GM19099 (cell line): Measurements from ENCODE around the gene MSANTD2.

Source experiments
- POLR2A ChIP-seq: IDR thresholded peaks from 3 replicates; pipeline ENCODE4 v1.6.1; 2011; ENCODE audit warnings: low read depth; ENCODE audit not compliant: insufficient read length; ENCODE audit errors: extremely low read depth

The MSANTD2 gene

GRCh38 chr11:124800226-124800929, at the start of gene MSANTD2:
Gene MSANTD2 (minus strand): TSS chr11:124800406. CDS start chr11:124800380, 26 bp downstream.
- peak; percentile 97 for TF ChIP-seq POLR2A

- TF ChIP-seq POLR2A = no peak
Measured at GRCh38 chr11:124846070-124846673, 46.0 kb upstream of the MSANTD2 start.

DNA sequence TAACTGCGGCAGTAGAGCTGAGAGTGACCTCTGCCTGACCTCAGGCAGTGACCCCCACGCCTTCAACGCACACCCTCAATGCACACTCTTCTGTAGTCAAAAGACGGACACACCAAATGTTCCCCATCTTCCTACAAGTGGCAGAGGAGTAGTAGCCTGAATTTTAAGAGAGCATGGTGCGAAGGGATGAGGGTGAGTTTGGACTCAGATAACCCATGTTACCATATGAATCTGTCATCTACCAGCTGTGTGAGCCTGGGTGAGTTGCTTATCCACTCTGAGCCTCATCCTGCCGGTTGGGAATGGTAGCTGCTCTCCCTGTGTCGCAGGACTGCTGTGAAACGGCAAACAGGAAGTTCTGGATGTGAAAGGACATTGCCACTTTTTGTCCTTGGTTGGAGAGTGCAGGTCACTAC, 44.5 kb upstream of the MSANTD2 start:
- no peak for TF ChIP-seq POLR2A

- TF ChIP-seq POLR2A = no peak
Measured at GRCh38 chr11:124843616-124843910, 43.4 kb upstream of the MSANTD2 start.

DNA sequence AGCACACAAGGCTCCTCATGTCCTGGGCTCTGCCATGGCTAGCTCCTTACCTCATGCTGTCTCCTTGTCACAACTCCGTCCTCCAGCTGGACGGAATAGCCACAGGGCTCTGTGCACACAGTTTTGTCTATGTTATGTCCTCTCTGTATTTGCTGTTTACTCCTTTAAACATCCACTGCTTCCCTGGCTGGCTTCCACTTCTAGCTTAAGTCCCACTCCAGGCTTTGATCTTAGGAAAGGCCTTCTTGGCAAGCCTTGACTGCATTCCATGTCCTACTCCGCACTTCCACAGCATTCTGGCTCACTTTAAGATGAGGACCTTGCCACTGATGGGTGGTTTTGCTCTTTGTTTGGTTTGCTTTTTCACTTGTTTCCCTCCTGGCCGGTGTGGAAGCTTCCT, 42.1 kb upstream of the MSANTD2 start:
- no peak for TF ChIP-seq POLR2A

DNA sequence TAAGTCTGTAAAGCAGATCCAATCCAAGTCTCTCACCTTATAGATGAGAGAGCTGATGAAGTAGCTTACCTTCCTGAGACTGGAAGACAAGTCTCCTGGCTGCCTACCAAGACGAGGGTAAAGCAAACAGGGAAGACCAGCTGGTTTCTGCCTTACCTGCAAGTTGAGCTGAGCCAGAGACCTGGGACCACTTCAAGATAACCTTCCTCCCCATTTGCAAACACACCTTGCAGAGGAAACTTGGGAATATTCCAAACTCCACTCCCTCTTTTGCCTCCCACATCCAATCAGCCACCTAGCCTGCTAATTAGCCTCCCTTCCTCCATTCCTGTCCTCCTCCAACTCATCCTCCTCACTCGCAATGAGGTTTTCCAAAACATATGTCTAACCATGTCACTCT, 41.6 kb upstream of the MSANTD2 start:
- no peak for TF ChIP-seq POLR2A

- no peak for TF ChIP-seq POLR2A
Measured at GRCh38 chr11:124841201-124841600, 41.0 kb upstream of the MSANTD2 start.

DNA sequence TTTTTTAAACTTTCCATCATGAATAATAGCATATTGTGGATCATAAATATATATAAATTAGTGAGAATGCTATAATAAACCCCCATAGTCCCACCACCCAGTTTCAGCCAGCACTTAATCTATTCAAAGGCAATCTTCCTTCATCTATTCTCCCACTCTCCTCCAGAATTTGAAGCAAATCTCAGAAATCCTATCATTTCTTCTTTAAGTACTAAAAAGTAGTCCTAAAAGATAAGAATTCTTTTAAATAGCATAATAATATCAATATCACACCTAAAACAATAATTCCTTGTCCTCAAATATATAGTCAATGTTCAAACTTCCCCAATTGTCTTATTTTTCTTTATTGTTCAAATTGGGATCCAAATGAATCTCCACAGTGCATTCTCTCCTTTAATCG, 40.5 kb upstream of the MSANTD2 start:
- TF ChIP-seq POLR2A = no peak

DNA sequence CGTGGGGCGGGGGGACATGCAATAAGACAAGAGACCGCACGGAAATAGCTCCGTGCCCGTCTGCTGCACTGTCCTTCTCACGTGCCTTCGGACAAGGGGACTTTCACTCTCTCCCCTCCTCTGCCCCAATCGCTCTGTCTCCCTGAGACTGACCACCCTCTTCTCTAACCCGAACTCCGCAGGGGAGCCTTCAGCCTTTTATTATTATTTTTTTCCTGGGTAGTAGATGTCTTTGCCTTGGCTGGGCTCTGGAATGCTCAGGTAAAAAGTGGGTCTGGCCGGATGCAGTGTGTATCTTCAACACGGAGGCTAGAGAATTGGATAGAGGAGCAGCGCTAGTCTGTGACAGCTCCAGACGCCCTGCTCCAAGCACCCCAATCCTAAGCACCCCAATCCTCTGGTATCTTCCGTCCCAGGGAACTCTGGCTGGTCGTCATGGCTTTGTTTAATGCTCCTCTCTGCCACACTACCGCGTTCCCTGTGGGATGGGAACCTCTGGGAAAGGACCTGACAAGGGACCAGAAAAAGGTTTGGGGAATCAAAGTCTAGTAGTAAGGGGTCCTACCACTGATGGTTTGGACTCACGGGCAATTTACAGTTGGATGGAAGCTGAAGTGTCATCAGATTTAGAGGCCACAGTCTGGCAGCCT, 39.9 kb upstream of the MSANTD2 start:
- TF ChIP-seq POLR2A = no peak

DNA sequence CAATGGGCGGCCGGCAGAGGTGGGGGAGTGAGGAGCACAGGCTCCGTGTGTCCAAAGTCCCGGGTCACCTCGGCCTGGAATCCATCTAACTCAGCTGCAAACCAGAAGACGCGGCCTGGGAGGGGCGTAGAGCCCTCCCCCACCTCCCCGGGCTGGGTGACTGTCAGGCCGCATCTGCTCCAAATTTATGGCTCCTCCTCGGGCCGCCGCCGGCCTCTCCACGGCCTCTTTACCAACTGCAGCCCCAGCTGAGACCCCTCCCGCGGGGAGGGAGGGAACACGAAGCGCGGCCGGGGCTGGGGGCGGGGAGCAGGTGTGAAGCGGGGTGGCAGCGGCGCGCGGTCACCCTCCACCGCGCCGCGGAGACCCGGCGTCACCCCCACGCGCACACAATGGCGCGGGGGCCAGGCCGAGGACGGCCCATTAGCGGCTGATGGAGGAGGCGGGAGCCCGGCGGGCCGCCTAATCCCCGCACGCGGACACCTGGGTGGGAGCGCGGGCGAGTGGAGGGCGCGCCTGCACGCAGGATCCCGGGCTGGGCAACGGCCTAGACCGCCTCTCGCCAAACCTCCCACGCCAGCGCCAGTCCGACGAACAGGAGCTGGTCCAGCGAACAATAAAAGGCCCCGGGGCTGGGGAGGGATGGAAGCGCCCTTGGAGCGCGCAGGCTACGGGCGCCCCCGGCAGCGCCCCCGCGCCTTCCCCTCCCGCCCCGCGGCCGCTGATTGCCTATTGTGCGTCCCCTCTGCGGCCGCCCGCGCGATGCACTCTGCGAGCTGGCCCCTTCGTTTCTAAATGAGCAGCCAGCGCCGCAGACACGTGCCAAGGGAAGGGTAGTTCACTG, 39.1 kb upstream of the MSANTD2 start:
- TF ChIP-seq POLR2A = no peak

DNA sequence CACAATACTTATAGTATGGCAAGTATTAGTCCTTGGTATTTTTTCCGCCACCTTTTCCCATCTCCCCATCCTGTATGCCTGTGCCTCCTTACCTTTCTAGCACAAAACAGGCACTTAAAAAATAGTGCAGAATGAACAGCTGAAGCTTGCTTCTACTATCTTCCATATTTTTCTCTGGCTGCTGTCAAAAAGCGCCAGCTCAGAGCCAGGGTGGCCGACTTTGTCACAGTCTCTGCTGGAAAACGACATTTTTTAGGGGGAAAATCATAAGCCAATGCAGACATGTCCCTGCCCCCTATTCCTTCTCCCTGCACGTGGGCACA, 38.6 kb upstream of the MSANTD2 start:
- no peak for TF ChIP-seq POLR2A

- TF ChIP-seq POLR2A = no peak
Measured at GRCh38 chr11:124837491-124837856, 37.3 kb upstream of the MSANTD2 start.

DNA sequence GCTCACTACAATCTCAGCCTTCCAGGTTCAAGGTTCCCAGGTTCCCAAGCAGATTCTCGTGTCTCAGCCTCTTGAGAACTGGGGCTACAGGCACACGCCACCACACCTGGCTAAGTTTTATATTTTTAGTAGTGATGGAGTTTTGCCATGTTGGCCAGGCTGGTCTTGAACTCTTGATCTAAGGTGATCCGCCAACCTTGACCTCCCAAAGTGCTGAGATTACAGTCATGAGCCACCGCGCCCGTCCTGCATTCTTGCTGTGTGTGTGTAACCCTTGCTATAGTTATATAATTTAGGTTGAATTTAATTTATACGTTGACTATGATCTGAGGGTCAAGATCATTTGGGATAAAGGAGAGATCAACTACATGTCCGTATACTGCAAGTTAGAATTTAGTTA, 35.7 kb upstream of the MSANTD2 start:
- no peak for TF ChIP-seq POLR2A

- no peak for TF ChIP-seq POLR2A
Measured at GRCh38 chr11:124834526-124835180, 34.4 kb upstream of the MSANTD2 start.

DNA sequence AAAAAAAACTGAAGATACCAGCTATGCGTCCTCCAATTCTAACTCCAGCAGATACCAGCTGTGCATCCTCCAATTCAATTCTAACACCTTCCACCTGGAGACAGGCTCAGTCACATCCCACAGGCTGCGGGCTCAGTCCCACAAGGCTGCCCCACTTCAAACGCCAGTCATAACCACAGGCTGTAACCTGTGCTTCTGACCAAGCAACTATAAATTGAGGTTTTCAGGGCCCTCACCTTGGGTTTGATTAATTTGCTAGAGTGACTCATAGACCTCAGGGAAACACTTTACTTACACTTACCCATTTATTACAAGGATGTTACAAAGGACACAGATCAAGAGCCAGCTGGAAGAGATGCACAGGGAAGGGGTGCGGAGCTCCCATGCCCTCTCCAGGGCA, 32.4 kb upstream of the MSANTD2 start:
- TF ChIP-seq POLR2A = no peak
